ENCODE results near the gene SNAPC2.

GRCh38 chr19:7881910-7882309, 38.2 kb upstream of the SNAPC2 start:
- TF ChIP-seq CTCF (IDR thresholded peaks at IDR 0.05) = no peak
- no peak for TF ChIP-seq POLR2A (IDR thresholded peaks at IDR 0.05)

Measured in Peyer's patch (tissue), 4 donors.